ENCODE results near the gene GABRG3. TPM values are rescaled to one million over a fixed set of nuclear protein-coding genes. Genes with fewer than 3 reads are reported as not detected.

The GABRG3 gene
- total and polyA plus RNA-seq, 2 of the 4 experiments (the other 2 are of a cell fraction): not detected

DNA sequence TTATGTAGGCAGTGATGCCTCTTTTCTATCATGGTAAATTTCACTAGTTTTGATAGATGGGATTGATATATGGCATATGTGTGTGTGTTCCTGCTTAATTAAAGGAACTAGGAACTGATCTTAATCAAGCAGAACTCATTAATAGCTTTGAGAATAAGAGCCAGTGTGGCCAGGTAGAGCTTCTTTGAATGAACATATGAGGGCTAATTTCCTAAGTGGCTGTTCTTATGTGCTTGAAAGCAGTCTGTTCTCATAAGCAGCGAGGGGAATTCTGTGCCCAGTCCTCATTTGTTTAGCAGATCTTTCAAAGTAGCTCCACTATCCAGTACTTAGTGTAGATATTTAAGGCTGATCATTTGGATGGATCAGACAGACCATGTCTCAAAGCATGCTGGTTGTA lies 164.2 kb downstream of the GABRG3 start:
- Histone ChIP-seq H3K79me1 (ENCODE audit: low read depth in 1 of 2, low read length in 2 of 2) (no peaks in the 10 kb centered on the region), H3K9ac (ENCODE audit: low read depth, low read length) (no peak overlapping the region)
- POLR2A ChIA-PET (ENCODE audit: unreplicated experiment): no interaction called here

More for the DNA sequence above, 164.2 kb downstream of the GABRG3 start:
- Histone ChIP-seq H3K9me3 (ENCODE audit: control insufficient read depth, insufficient read depth, low read length) (peaks cover 14% of the 10 kb centered on the region), H2BK15ac (ENCODE audit: low read depth, low read length) (no peak overlapping the region), H3K23ac (ENCODE audit: low read depth, low read length) (no peak overlapping the region), H3K4me2 (ENCODE audit: low read depth, low read length) (no peak overlapping the region), H3K56ac (ENCODE audit: extremely low read depth, insufficient read depth, low read length) (no peak overlapping the region), H2AK5ac (ENCODE audit: low read depth, low read length) (no peak overlapping the region), H4K20me1 (ENCODE audit: insufficient read depth, low read length) (no peaks in the 10 kb centered on the region), H2BK5ac (ENCODE audit: low read depth, low read length, poor library complexity, severe bottlenecking) (no peak overlapping the region), H2BK20ac (ENCODE audit: low read depth, low read length) (no peak overlapping the region), H3K4me3 (ENCODE audit: insufficient read depth, low read depth, low read length) (no peak overlapping the region), H3K36me3 (ENCODE audit: control insufficient read depth, insufficient read depth, low read length) (no peaks in the 10 kb centered on the region), H3K14ac (replicated peaks; ENCODE audit: low read depth, low read length) (no peak overlapping the region), H2BK120ac (ENCODE audit: low read depth, low read length) (no peak overlapping the region), H3K9me1 (ENCODE audit: insufficient read depth, low read length) (no peaks in the 10 kb centered on the region), H3K18ac (ENCODE audit: low read depth, low read length) (no peak overlapping the region), H2AK9ac (replicated peaks; ENCODE audit: low read depth, low read length, poor library complexity) (no peak overlapping the region), H4K91ac (ENCODE audit: insufficient read depth, low read depth, low read length) (no peak overlapping the region), H3K27me3 (ENCODE audit: control insufficient read depth, insufficient read depth, low read length) (no peaks in the 10 kb centered on the region), H4K8ac (ENCODE audit: low read depth in 2 of 2, low read length in 2 of 2) (no peak overlapping the region), H4K5ac (ENCODE audit: low read depth, low read length) (no peak overlapping the region), H2AFZ (replicated peaks; ENCODE audit: low read length, poor library complexity) (no peak overlapping the region), H3K4ac (ENCODE audit: low read depth, low read length) (no peak overlapping the region), H3K27ac (ENCODE audit: insufficient read depth, low read length) (no peak overlapping the region), H3K4me1 (ENCODE audit: control insufficient read depth, insufficient read depth, low read length) (no peaks in the 10 kb centered on the region)
- CTCF ChIA-PET: no interaction called here
- WGBS, 2 experiments (ENCODE audit: extremely low coverage in 2 of 2, insufficient read length in 1 of 2): no CpG with 5 or more reads among the region's 1 CpG
- intact Hi-C loops (cut with micrococcal nuclease): no loop called here
- in situ Hi-C loops (cut with MboI; ENCODE audit: low sequenced_read_pairs): no loop called here
- no peak for TF ChIP-seq NFE2L2 (IDR thresholded peaks at IDR 0.05; ENCODE audit: low read depth, low read length)
- TF ChIP-seq, protein P1, sequence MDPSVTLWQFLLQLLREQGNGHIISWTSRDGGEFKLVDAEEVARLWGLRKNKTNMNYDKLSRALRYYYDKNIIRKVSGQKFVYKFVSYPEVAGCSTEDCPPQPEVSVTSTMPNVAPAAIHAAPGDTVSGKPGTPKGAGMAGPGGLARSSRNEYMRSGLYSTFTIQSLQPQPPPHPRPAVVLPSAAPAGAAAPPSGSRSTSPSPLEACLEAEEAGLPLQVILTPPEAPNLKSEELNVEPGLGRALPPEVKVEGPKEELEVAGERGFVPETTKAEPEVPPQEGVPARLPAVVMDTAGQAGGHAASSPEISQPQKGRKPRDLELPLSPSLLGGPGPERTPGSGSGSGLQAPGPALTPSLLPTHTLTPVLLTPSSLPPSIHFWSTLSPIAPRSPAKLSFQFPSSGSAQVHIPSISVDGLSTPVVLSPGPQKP (IDR thresholded peaks at IDR 0.05; ENCODE audit: borderline replicate concordance, low read depth, low read length): no peak
- TF ChIP-seq, protein P2, sequence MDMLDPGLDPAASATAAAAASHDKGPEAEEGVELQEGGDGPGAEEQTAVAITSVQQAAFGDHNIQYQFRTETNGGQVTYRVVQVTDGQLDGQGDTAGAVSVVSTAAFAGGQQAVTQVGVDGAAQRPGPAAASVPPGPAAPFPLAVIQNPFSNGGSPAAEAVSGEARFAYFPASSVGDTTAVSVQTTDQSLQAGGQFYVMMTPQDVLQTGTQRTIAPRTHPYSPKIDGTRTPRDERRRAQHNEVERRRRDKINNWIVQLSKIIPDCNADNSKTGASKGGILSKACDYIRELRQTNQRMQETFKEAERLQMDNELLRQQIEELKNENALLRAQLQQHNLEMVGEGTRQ (IDR thresholded peaks at IDR 0.05; ENCODE audit: low read depth, low read length): no peak
- no peak for TF ChIP-seq CEBPB (IDR thresholded peaks at IDR 0.05; ENCODE audit: low read depth, low read length)
- no peak for TF ChIP-seq POLR2A (IDR thresholded peaks at IDR 0.05; ENCODE audit: low read depth, low read length)
- TF ChIP-seq FOS (IDR thresholded peaks at IDR 0.05; ENCODE audit: low read depth, low read length): no peak
- TF ChIP-seq BHLHE40 (IDR thresholded peaks at IDR 0.05; ENCODE audit: low read depth, low read length): no peak
- TF ChIP-seq, protein P3, sequence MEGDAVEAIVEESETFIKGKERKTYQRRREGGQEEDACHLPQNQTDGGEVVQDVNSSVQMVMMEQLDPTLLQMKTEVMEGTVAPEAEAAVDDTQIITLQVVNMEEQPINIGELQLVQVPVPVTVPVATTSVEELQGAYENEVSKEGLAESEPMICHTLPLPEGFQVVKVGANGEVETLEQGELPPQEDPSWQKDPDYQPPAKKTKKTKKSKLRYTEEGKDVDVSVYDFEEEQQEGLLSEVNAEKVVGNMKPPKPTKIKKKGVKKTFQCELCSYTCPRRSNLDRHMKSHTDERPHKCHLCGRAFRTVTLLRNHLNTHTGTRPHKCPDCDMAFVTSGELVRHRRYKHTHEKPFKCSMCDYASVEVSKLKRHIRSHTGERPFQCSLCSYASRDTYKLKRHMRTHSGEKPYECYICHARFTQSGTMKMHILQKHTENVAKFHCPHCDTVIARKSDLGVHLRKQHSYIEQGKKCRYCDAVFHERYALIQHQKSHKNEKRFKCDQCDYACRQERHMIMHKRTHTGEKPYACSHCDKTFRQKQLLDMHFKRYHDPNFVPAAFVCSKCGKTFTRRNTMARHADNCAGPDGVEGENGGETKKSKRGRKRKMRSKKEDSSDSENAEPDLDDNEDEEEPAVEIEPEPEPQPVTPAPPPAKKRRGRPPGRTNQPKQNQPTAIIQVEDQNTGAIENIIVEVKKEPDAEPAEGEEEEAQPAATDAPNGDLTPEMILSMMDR (conservative IDR thresholded peaks at IDR 0.05; ENCODE audit: low read depth, low read length): no peak
- dilution Hi-C loops (cut with HindIII; ENCODE audit: low sequenced_read_pairs, unreplicated experiment): no loop called here
- ATAC-seq (ENCODE audit: low read depth) (no peak), DNase-seq (no peak)
- BruUV-seq (replicated peaks): no TSS peak

All from IMR-90 (cell line).